AG10803 (cell line): ENCODE measurements around the gene RMND5A.
"Not testable (repeated sequence)": the region's sequence is repeated elsewhere in the genome, so short reads cannot be mapped to it uniquely, and the experiment has no call there.

Experiments
- DNase-seq: peaks from one replicate; pipeline ENCODE4 v3.0.0; 2010; ENCODE audit warnings: low read depth
- H3K4me3 ChIP-seq: 2 replicates; pipeline ENCODE4 v1.5.1; 2011; ENCODE audit warnings: mild to moderate bottlenecking, low read length, control low read depth
- TF ChIP-seq, protein P1 (sequence below): conservative IDR thresholded peaks from 2 replicates; pipeline ENCODE4 v1.5.1; 2011; ENCODE audit warnings: mild to moderate bottlenecking, low read length, control low read depth, inconsistent platforms

The RMND5A gene

DNA sequence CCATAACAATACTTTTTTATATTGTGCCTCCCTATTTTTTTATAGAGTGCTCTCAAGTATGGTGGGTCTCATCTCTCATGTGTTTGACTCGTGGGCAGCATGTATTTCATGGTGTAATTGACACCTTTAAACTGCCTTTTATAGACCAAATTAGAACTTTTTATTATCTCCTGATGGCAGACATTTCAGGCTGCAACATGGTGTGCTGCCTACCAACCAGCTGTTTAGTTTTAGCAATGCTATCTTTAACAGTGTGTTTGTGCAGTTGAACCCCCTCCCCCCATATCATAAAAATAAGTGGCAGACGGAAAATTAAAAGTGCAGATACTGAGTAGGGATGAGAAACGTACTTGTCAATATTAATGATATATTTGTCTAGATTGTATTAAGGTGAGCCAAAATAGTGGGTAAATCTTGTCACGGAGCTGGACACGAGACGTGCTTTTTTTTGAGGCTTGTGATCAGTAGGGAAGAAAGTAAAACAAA is 12.0 kb downstream of the RMND5A start:
- not testable (repeated sequence) for H3K4me3 ChIP-seq, DNase-seq

DNA sequence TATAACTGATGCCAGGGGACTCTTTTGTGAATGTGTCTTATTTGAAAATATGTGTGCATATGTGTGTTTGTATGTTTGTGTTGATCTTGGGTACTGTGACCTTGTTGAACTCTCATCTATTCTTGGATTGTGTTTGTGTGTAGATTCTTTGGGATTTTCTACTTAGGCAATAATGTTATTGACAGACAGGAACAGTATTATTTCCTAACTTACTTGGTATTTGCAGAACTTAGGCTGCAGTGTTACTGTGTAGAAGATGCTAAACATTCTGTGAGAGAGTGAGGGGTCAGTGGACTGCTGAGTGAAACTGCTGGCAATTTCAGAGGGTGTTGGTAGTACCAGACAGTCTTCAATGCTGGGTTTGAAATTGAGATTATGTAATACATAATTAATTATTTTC is 12.7 kb downstream of the RMND5A start:
- H3K4me3 ChIP-seq, DNase-seq: not testable (repeated sequence)

DNA sequence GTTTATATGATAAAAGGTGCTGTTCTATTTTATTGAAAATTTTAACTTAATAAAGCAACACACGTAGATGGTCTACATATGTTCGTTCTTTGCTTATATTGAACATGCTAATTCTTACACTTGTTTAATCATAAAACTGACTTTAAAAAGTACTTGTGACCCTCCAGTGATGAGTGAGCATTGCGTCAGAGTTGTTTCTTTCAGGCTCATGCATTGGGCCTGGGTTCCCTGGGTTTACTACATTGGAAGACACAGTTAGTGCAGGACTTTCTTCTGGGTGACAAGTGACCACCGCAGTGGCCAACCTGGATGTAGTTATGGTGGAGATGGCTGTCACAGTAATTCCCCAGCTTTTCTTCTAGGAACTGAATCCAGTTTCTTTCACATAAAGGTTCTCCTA is 13.4 kb downstream of the RMND5A start:
- DNase-seq, H3K4me3 ChIP-seq: not testable (repeated sequence)

DNA sequence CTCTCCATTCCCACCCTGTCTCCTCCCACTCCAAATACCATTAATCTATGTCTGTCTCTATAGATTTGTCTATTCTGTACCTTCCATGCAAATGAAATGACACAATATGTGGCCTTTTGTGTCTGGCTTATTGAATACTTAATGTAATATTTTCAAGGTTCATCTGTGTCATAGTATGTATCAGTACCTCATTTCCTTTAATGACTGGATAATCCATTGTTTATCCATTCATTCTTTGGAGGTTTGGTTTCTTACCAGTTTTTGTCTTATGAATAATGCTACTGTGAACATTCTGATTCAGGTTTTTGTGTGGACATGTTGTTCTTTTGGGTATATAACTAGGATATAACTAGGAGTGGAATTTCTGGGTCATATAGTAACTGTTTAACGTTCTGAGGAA is 14.8 kb downstream of the RMND5A start:
- not testable (repeated sequence) for DNase-seq, H3K4me3 ChIP-seq

DNA sequence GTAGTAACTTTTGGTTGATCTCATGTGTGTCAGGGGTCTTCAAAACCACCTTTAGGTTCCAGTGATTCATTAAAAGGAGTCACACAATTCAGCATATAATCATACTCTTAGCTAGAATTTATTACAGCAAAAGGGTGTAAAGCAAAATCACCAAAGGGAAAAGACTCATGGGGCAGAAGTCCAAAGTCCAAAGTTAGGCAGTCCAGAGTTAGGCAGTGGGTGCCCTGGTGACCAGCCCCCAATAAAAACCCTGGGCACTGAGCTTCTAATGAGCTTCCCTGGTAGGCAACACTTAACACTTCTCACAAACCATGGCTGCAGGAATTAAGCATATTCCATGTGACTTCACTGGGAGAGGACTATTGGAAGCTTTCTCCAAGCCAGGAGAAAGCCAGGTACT is 19.4 kb downstream of the RMND5A start:
- DNase-seq, H3K4me3 ChIP-seq: not testable (repeated sequence)

DNA sequence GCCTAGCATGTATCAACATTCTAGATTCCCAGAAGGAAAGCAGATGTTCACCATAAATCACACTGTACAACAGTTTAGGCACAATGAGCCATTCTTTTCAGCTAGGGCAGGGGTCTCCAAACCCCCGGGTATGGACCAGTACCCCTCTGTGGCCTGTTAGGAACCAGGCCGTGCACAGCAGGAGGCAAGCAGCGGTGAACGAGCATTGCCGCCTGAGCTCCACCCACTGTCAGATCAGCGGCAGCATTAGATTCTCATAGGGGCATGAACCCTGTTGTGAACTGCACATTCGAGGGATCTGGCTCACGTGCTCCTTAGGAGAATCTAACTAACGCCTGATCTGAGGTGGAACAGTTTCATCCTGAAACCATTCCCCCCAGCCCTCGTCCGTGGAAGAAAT is 19.8 kb downstream of the RMND5A start:
- not testable (repeated sequence) for DNase-seq, H3K4me3 ChIP-seq

DNA sequence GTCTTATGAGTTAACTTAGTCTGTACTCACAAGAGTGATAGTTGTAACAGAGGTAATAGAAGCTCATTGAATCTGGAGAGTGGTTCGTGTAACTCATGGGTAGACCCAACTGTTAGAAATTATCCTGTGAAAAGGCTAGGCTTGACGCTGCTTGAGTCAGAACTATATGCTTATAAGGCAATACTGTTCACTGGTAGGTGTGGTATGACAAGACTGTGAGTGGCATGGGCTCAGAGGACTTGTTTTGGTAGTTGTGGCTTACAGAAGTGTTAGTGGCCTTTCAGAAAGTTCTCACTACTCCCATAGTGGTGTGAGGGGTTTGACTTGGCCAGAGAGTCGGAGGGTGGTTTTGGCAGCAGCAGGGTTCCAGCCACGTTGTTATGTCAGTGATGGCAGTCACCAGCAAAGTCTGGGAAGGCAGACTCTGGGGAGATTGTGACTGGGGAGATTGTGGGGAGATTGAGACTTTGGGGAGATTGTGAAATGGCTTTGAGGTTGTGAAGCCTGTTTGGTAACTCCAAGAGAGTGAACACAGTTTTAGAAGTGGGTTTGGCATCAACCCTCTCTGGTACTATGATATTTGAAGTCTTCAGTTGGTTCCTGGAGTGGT is 21.9 kb downstream of the RMND5A start:
- not testable (repeated sequence) for H3K4me3 ChIP-seq, DNase-seq

DNA sequence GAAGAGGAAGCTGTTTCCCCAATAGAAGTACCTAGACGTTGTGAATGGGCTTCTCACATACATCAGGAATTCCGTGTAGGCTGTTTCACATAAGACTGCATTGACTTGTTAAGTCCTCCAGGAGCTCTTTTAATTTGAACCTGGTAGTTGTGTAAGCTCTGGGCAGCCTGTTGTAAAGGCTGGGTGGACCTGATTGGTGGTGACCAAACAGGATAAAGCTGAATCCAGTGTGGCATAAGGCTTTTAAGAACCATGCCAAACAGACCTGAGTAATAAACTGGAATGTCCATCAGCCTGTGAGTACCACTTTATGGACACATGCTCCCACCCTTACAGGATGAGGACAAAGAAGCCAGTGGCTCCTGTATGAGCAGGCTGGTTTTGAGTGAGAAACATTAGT is 24.1 kb downstream of the RMND5A start:
- DNase-seq: no peak
- TF ChIP-seq, protein P1, sequence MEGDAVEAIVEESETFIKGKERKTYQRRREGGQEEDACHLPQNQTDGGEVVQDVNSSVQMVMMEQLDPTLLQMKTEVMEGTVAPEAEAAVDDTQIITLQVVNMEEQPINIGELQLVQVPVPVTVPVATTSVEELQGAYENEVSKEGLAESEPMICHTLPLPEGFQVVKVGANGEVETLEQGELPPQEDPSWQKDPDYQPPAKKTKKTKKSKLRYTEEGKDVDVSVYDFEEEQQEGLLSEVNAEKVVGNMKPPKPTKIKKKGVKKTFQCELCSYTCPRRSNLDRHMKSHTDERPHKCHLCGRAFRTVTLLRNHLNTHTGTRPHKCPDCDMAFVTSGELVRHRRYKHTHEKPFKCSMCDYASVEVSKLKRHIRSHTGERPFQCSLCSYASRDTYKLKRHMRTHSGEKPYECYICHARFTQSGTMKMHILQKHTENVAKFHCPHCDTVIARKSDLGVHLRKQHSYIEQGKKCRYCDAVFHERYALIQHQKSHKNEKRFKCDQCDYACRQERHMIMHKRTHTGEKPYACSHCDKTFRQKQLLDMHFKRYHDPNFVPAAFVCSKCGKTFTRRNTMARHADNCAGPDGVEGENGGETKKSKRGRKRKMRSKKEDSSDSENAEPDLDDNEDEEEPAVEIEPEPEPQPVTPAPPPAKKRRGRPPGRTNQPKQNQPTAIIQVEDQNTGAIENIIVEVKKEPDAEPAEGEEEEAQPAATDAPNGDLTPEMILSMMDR: no peak
- H3K4me3 ChIP-seq: no peak overlapping the region

DNA sequence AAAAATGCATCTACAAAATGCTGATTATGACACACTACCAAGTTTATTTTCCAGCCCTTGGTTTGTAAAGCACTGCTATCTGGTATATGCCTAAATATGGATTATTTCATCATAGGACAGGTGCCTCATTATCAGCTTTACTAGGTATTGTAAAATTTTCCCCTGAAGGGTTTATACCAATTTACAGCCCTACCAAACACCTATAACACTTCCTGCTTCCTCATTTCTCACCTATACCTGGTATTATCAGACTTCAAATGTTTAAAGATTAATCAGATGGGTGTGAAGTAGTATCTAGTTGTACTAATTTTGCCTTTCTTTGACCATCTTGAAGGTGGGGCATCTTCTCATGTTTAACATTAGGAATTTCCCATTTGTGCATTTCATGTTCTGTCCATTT is 26.8 kb downstream of the RMND5A start:
- H3K4me3 ChIP-seq: no peak overlapping the region
- TF ChIP-seq, protein P1: no peak
- no peak for DNase-seq

DNA sequence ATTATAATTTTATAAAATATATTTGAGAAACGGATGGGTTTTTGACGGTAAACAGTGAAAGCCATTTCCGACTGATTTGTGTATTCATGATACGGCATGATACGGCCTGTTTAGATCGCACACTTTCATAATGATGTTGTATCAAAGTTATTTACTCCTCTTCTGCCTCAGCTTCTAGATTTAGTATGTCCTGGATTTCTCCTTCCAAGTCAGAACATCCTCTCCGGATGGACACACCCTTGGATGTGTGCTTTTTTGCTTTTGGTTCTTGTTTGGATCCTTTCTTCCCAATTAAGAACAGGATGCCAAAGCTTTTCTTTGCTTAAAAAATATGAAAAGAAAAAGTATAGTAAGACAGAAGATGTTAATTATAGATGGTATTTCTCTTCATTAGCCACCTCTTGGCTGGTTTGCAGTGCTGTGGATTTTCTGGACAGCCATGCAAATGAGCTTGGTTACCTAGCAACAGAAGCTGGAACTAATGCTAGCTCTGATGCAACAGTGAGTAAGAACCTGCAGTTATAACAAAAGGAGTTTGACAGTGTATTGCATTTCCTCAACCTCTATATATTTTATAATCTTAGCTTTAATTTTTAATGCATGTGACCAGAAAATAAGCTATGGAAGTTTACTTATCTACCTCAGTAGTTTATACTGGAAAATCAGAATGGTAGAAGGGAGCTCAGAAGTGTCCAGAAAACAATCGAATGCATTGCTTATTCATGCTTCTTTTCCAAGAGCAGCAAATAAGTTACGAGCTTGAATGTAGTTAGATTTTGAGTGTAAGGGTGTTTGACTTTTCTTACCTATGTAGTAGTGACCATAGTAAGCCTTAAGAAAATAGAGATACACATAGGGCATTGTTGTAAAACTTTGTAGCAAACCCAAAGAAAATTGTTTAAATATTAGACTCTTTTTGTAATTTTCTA is 27.9 kb downstream of the RMND5A start:
- TF ChIP-seq, protein P1: no peak
- H3K4me3 ChIP-seq: no peak overlapping the region
- peak; percentile 93 for DNase-seq

DNA sequence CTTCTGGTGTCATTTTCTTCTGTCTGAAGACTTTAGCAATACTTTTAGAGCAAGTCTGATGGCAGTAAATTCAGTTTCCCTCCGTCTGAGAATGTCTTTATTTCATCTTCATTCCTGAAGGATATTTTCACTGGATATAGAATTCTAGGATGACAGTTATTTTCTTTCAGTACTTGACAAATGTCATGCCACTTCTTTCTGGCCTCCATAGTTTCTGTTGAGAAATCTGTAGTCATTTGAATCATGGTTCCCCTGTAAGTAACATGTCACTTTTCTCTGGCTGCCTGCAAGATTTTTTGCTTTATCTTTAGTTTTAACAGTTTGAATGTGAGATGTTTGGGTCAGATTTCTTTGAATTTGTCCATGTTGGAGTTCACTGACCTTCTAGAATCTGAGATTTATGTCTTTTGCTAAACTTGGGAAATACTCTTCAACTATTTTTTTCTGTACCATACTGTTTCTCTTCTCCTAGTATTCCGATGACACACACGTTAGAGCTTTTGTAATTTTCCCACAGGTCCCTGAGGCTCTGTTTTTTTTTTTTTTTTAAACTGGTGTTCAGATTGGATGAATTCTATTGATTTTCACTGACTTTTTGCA is 30.2 kb downstream of the RMND5A start:
- no peak overlapping the region for H3K4me3 ChIP-seq
- TF ChIP-seq, protein P1: no peak
- DNase-seq: peak; percentile 15
